RWPE2 (cell line): ENCODE data around the gene TTC28.

Experiments
- ATAC-seq: fragments of 200-7000 bp; cut with Tn5 transposase; 3 replicates; pipeline ENCODE4 v1.9.1; 2021; ENCODE audit warnings: low read depth
- DNase-seq: peaks from one replicate; pipeline ENCODE4 v3.0.0-alpha.2; 2020; ENCODE audit warnings: low spot score
- H3K27ac ChIP-seq: fragments of 450-650 bp; 2 replicates; pipeline ENCODE4 v1.5.1; 2017; ENCODE audit warnings: mild to moderate bottlenecking; ENCODE audit not compliant: poor library complexity, severe bottlenecking
- H3K27me3 ChIP-seq: fragments of 250-450 bp; sonication (Bioruptor Pico); 2 replicates; pipeline ENCODE4 v1.5.1; 2021; ENCODE audit warnings: mild to moderate bottlenecking, moderate library complexity; ENCODE audit not compliant: insufficient read depth, poor library complexity, severe bottlenecking
- H3K36me3 ChIP-seq: fragments of 250-450 bp; sonication (Bioruptor Pico); 2 replicates; pipeline ENCODE4 v1.5.1; 2020; ENCODE audit warnings: low read depth, mild to moderate bottlenecking, moderate library complexity
- H3K4me1 ChIP-seq: fragments of 250-450 bp; sonication (Bioruptor Pico); 2 replicates; pipeline ENCODE4 v1.5.1; 2021; ENCODE audit warnings: mild to moderate bottlenecking, moderate library complexity; ENCODE audit not compliant: insufficient read depth, poor library complexity, severe bottlenecking
- H3K4me3 ChIP-seq: fragments of 250-450 bp; sonication (Bioruptor Pico); 2 replicates; pipeline ENCODE4 v1.5.1; 2021; ENCODE audit warnings: mild to moderate bottlenecking, moderate library complexity; ENCODE audit not compliant: severe bottlenecking
- H3K9me3 ChIP-seq: fragments of 250-450 bp; sonication (Bioruptor Pico); 2 replicates; pipeline ENCODE4 v1.5.1; 2021; ENCODE audit warnings: mild to moderate bottlenecking, moderate library complexity; ENCODE audit not compliant: severe bottlenecking
- TF ChIP-seq, protein P1 (sequence below): fragments of 450-650 bp; IDR thresholded peaks from one replicate; pipeline ENCODE4 v1.5.1; 2017; ENCODE audit warnings: mild to moderate bottlenecking, moderate library complexity; ENCODE audit not compliant: poor library complexity, severe bottlenecking

TTC28 gene

GRCh38 chr22:27989758-27990450 lies 689.7 kb downstream of the TTC28 start:
- Histone ChIP-seq H3K27me3 (no peaks in the 10 kb centered on the region), H3K4me3 (no peak overlapping the region), H3K36me3 (no peaks in the 10 kb centered on the region), H3K27ac (no peak overlapping the region), H3K9me3 (no peaks in the 10 kb centered on the region), H3K4me1 (no peaks in the 10 kb centered on the region)
- ATAC-seq (no peak), DNase-seq (no peak)
- TF ChIP-seq, protein P1, sequence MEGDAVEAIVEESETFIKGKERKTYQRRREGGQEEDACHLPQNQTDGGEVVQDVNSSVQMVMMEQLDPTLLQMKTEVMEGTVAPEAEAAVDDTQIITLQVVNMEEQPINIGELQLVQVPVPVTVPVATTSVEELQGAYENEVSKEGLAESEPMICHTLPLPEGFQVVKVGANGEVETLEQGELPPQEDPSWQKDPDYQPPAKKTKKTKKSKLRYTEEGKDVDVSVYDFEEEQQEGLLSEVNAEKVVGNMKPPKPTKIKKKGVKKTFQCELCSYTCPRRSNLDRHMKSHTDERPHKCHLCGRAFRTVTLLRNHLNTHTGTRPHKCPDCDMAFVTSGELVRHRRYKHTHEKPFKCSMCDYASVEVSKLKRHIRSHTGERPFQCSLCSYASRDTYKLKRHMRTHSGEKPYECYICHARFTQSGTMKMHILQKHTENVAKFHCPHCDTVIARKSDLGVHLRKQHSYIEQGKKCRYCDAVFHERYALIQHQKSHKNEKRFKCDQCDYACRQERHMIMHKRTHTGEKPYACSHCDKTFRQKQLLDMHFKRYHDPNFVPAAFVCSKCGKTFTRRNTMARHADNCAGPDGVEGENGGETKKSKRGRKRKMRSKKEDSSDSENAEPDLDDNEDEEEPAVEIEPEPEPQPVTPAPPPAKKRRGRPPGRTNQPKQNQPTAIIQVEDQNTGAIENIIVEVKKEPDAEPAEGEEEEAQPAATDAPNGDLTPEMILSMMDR = no peak

GRCh38 chr22:27988704-27989103 lies 690.9 kb downstream of the TTC28 start:
- DNase-seq (no peak), ATAC-seq (no peak)
- H3K9me3 ChIP-seq = no peaks in the 10 kb centered on the region
- H3K27ac ChIP-seq = no peak overlapping the region
- H3K4me3 ChIP-seq = no peak overlapping the region
- no peaks in the 10 kb centered on the region for H3K4me1 ChIP-seq
- TF ChIP-seq, protein P1 = no peak
- H3K36me3 ChIP-seq = no peaks in the 10 kb centered on the region
- no peaks in the 10 kb centered on the region for H3K27me3 ChIP-seq

DNA sequence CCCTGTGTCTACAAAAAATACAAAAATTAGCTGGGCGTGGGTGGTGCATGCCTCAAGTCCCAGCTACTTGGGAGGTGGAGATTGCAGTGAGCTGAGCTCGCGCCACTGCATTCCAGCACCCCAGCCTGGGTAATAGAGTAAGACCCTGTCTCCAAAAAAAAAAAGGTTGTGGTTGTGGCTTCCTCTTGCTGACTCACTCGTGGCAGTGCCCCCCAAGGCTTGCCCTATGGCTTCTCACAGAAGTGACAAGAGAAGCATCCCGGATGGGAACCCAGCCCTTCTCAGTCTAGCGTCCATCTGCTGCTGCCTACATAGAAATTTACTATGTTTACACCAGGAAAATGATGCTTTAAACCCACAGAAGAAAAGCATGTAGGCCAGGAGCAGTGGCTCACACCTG lies 692.1 kb downstream of the TTC28 start:
- Histone ChIP-seq H3K27ac (no peak overlapping the region), H3K4me1 (no peaks in the 10 kb centered on the region), H3K9me3 (no peaks in the 10 kb centered on the region), H3K27me3 (no peaks in the 10 kb centered on the region), H3K36me3 (no peaks in the 10 kb centered on the region), H3K4me3 (no peak overlapping the region)
- TF ChIP-seq, protein P1 = no peak
- ATAC-seq (no peak), DNase-seq (no peak)

DNA sequence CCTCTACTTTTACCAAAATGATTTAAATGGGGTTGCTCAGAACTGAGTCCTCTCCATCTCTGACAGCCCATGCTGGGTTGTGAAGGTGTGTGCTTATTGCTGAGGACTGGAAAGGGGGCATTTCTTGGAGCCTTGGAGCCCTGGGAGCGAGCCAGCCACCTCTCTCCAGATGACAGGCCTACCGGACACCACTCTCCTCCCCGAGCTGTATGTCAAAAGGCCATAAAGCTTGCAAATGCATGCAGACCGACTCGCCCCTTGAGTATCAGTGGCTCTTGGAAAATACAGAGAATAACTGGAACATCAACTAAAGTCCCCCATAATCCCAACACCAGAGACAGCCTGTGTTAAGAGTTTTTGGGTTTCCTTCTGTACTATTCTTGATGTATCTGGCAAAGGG lies 692.7 kb downstream of the TTC28 start:
- Histone ChIP-seq H3K36me3 (no peaks in the 10 kb centered on the region), H3K9me3 (no peaks in the 10 kb centered on the region), H3K4me1 (no peaks in the 10 kb centered on the region), H3K4me3 (no peak overlapping the region), H3K27me3 (no peaks in the 10 kb centered on the region), H3K27ac (no peak overlapping the region)
- TF ChIP-seq, protein P1 = no peak
- ATAC-seq = no peak
- DNase-seq = no peak

- Histone ChIP-seq H3K27me3 (no peaks in the 10 kb centered on the region), H3K27ac (no peak overlapping the region), H3K4me3 (no peak overlapping the region), H3K36me3 (no peaks in the 10 kb centered on the region), H3K9me3 (no peaks in the 10 kb centered on the region), H3K4me1 (no peaks in the 10 kb centered on the region)
- ATAC-seq (no peak), DNase-seq (no peak)
- TF ChIP-seq, protein P1 = no peak
These were observed 693.2 kb downstream of the TTC28 start for GRCh38 chr22:27986459-27986858.
